ENCODE data around the gene PLRG1.
A peak's percentile ranks its signal among the peaks of the same experiment; 100 is the strongest.

PLRG1 gene

GRCh38 chr4:154560824-154561231, 10.6 kb upstream of the PLRG1 start:
- H3K4me3 ChIP-seq (ENCODE audit: low read depth, low read length): no peak overlapping the region
- TF ChIP-seq CTCF (IDR thresholded peaks at IDR 0.05; ENCODE audit: low read depth, low read length): no peak

GRCh38 chr4:154560419-154560801, 10.2 kb upstream of the PLRG1 start:
- TF ChIP-seq CTCF (IDR thresholded peaks at IDR 0.05; ENCODE audit: low read depth, low read length): no peak
- no peak overlapping the region for H3K4me3 ChIP-seq (ENCODE audit: low read depth, low read length)

GRCh38 chr4:154559494-154560418, 9.6 kb upstream of the PLRG1 start:
- no peak overlapping the region for H3K4me3 ChIP-seq (ENCODE audit: low read depth, low read length)

GRCh38 chr4:154559141-154559493, 8.9 kb upstream of the PLRG1 start:
- TF ChIP-seq CTCF (IDR thresholded peaks at IDR 0.05; ENCODE audit: low read depth, low read length): no peak
- H3K4me3 ChIP-seq (ENCODE audit: low read depth, low read length): no peak overlapping the region

More at GRCh38 chr4:154559494-154560418, 9.6 kb upstream of the PLRG1 start:
- TF ChIP-seq CTCF (IDR thresholded peaks at IDR 0.05; ENCODE audit: low read depth, low read length): peak; percentile 37; the same call in 1 of the 2 replicates

GRCh38 chr4:154551872-154552686, 1.9 kb upstream of the PLRG1 start:
- no peak overlapping the region for H3K4me3 ChIP-seq (ENCODE audit: low read depth, low read length)
- TF ChIP-seq CTCF (IDR thresholded peaks at IDR 0.05; ENCODE audit: low read depth, low read length): peak; percentile 54; the same call in 1 of the 2 replicates

GRCh38 chr4:154545689-154546088, 4.5 kb downstream of the PLRG1 start:
- H3K4me3 ChIP-seq (ENCODE audit: low read depth, low read length): no peak overlapping the region

More at GRCh38 chr4:154545689-154546088, 4.5 kb downstream of the PLRG1 start:
- TF ChIP-seq CTCF (IDR thresholded peaks at IDR 0.05; ENCODE audit: low read depth, low read length): no peak
